GM12892 (cell line): ENCODE measurements around the gene TMEM151A.

Experiments
- DNase-seq: peaks from one replicate; pipeline ENCODE4 v3.0.0; 2011; ENCODE audit not compliant: insufficient read length
- FAIRE-seq: peaks from 2 replicates; lab custom pipeline; 2011; peaks lifted over from hg19 to GRCh38; lab: Jason Lieb, UNC
- POLR2A ChIP-seq: IDR thresholded peaks from 2 replicates; pipeline ENCODE4 v1.6.1; 2011; ENCODE audit warnings: low read depth, low read length, control low read depth
- POLR2AphosphoS5 ChIP-seq: IDR thresholded peaks from 2 replicates; pipeline ENCODE4 v1.6.1; 2011; ENCODE audit warnings: low read depth, low read length, control low read depth
- TAF1 ChIP-seq: IDR thresholded peaks from 2 replicates; pipeline ENCODE4 v1.6.1; 2011; ENCODE audit warnings: low read depth, mild to moderate bottlenecking, control low read depth, low read length, borderline replicate concordance

TMEM151A gene

GRCh38 chr11:66262696-66263095, 29.0 kb upstream of the TMEM151A start:
- 0 out of 2 replicates have a peak, but pooled peaks have one; percentile 8 for TF ChIP-seq POLR2A
- no peak for TF ChIP-seq TAF1
- FAIRE-seq (no peak), DNase-seq (no peak)

DNA sequence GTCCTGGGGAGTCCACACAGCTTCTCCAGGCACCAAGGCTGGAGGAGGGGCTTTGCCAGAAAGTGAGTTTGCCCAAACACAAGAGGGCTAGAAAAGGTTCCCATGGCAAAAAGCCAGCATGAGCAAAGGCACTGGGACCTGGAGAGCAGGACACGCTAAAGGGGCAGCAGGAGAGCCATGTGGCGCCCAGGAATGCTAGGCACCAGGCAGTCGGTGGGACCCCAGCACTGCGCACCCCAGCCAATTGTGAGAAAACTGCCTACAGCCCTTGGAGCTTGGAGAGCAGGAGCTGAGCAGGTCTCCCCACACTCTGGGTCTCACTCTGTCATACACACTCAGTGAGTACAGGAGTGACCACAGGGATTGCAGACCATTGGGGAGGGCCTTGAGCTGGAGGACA, 28.5 kb upstream of the TMEM151A start:
- FAIRE-seq = no peak
- no peak for DNase-seq
- TF ChIP-seq TAF1 (no peak), POLR2A (no peak), POLR2AphosphoS5 (no peak; the same call in 1 of the 2 replicates)

DNA sequence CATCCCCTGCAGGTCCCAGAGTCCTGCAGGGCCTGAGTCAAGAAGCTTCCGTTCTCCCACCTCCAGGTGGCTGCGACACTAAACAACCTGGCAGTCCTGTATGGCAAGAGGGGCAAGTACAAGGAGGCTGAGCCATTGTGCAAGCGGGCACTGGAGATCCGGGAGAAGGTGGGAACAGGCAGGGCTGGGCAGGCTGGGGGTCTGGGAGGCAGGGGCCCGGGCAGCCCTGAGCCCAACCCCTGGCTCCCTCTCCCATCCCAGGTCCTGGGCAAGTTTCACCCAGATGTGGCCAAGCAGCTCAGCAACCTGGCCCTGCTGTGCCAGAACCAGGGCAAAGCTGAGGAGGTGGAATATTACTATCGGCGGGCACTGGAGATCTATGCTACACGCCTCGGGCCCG, 27.9 kb upstream of the TMEM151A start:
- DNase-seq = no peak
- 0 out of 2 replicates have a peak, but pooled peaks have one; percentile 13 for TF ChIP-seq POLR2A
- TF ChIP-seq POLR2AphosphoS5 = no peak
- TF ChIP-seq TAF1 = no peak
- FAIRE-seq = no peak

DNA sequence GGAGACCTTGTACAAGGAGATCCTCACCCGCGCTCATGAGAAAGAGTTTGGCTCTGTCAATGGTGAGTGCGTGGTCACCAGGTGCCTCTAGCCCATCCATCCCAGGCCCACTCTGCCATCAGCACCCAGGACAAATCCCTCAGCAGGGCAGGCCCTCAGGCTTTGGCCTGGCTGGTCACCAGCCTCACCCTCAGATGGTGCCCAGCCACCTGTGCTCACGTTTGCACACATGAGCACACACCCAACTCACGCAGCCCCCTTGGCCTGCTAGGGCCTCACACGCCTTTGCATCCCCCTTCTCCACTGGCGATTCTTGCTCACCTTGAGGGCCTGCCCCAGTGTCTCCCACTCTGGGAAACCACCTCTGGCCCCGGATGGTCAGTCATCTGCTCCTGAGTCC, 27.3 kb upstream of the TMEM151A start:
- TF ChIP-seq POLR2AphosphoS5 (no peak), POLR2A (no peak), TAF1 (no peak)
- no peak for FAIRE-seq
- DNase-seq = no peak

DNA sequence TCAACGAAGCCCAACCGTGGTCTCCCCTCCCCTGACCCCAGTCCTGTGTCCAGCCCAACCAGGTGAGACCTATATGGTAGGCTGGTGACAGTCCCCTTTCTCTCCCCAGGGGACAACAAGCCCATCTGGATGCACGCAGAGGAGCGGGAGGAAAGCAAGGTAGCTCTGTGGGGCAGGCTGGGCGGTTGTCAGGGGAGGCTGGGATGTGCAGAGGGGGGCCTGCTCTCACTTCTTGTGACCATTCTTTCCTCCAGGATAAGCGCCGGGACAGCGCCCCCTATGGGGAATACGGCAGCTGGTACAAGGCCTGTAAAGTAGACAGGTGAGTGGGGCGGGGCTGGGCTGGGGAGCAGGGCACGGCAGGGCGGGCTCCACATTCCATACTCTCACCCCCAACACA, 26.8 kb upstream of the TMEM151A start:
- FAIRE-seq (peak; percentile 58), DNase-seq (no peak)
- TF ChIP-seq POLR2AphosphoS5 (no peak), TAF1 (no peak), POLR2A (no peak)

DNA sequence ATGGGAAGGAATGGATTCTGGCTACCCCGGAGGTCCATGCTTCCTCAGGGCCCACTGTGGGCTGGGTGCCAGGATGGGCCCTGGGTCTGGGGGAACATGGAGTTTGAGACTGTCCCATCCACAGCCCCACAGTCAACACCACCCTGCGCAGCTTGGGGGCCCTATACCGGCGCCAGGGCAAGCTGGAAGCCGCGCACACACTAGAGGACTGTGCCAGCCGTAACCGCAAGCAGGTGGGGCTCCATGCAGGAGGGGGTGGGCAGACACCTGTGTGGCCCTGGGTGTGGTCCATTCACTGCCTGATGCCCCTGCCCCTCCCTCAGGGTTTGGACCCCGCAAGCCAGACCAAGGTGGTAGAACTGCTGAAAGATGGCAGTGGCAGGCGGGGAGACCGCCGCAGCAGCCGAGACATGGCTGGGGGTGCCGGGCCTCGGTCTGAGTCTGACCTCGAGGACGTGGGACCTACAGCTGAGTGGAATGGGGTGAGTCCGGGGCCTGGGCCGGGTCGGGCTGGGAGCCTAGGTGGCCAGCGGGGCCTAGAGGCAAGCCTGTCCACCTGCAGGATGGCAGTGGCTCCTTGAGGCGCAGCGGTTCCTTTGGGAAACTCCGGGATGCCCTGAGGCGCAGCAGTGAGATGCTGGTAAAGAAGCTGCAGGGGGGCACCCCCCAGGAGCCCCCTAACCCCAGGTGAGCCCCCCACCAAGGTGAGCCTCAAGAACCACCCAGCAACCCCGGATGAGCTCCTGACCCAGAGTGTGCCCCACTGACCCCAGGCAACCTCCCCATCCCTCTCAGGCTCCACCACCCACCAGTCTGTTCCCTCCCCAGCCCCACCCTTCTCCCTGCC, 25.9 kb upstream of the TMEM151A start:
- no peak for FAIRE-seq
- DNase-seq = no peak
- TF ChIP-seq POLR2AphosphoS5 = no peak
- TF ChIP-seq TAF1 = no peak
- TF ChIP-seq POLR2A = no peak

GRCh38 chr11:66266378-66267038, 25.2 kb upstream of the TMEM151A start:
- DNase-seq (no peak), FAIRE-seq (no peak)
- TF ChIP-seq POLR2AphosphoS5 (no peak), POLR2A (no peak), TAF1 (no peak)

- TF ChIP-seq POLR2A (no peak), POLR2AphosphoS5 (no peak), TAF1 (no peak)
- no peak for FAIRE-seq
- no peak for DNase-seq
These were observed 24.7 kb upstream of the TMEM151A start for GRCh38 chr11:66267039-66267378.

- FAIRE-seq (no peak), DNase-seq (peak; percentile 90)
- TF ChIP-seq POLR2A (peak; percentile 17; the same call in 1 of the 2 replicates), TAF1 (no peak)
These were observed 24.1 kb upstream of the TMEM151A start for GRCh38 chr11:66267379-66268243.

- DNase-seq (peak; percentile 96), FAIRE-seq (peak; percentile 100)
- TF ChIP-seq POLR2A (peak; percentile 58), TAF1 (no peak), POLR2AphosphoS5 (peak; percentile 24; the same call in 1 of the 2 replicates)
These were observed 23.3 kb upstream of the TMEM151A start, which contains the start of gene RAB1B for GRCh38 chr11:66268244-66268951. Gene RAB1B (plus strand): TSS chr11:66268639. CDS start chr11:66268680, 41 bp downstream.
